Calu3 (cell line): ENCODE data around the gene SNX10. TPM values are rescaled to one million over a fixed set of nuclear protein-coding genes. Genes with fewer than 3 reads are reported as not detected.
A peak's percentile ranks its signal among the peaks of the same experiment; 100 is the strongest.
"Not testable (repeated sequence)": the region's sequence is repeated elsewhere in the genome, so short reads cannot be mapped to it uniquely, and the experiment has no call there.

ENCODE experiments used
- BruUV-seq: library from RNA; stranded (reverse); fragments of 400-500 nt; replicated peaks from 2 replicates; lab custom pipeline; 2021; lab: Mats Ljungman, UMichigan
- CTCF ChIA-PET: fragments of 300-600 bp; sonication (Branson Sonifier 250); formaldehyde crosslinking; loops from one replicate; lab custom pipeline; 2022; ENCODE audit warnings: antibody characterized with exemption; lab: Charles Lee
- DNase-seq: peaks from one replicate; pipeline ENCODE4 v3.0.0; 2022
- H3K27ac Mint-ChIP-seq: one replicate; pipeline ENCODE4 v1.8.0; 2022; ENCODE audit warnings: mixed read lengths; ENCODE audit not compliant: unreplicated experiment
- H3K27me3 Mint-ChIP-seq: one replicate; pipeline ENCODE4 v1.8.0; 2022; ENCODE audit warnings: mixed read lengths; ENCODE audit not compliant: unreplicated experiment
- H3K36me3 Mint-ChIP-seq: one replicate; pipeline ENCODE4 v1.8.0; 2022; ENCODE audit warnings: mild to moderate bottlenecking, moderate library complexity, mixed read lengths; ENCODE audit not compliant: insufficient read depth, unreplicated experiment
- H3K4me1 Mint-ChIP-seq: one replicate; pipeline ENCODE4 v1.8.0; 2022; ENCODE audit warnings: mild to moderate bottlenecking, low read depth, mixed read lengths; ENCODE audit not compliant: unreplicated experiment
- H3K4me3 Mint-ChIP-seq: one replicate; pipeline ENCODE4 v1.8.0; 2022; ENCODE audit warnings: mild to moderate bottlenecking, low read depth, moderate library complexity, mixed read lengths; ENCODE audit not compliant: unreplicated experiment
- H3K9me3 Mint-ChIP-seq: one replicate; pipeline ENCODE4 v1.8.0; 2022; ENCODE audit warnings: low read depth, mixed read lengths; ENCODE audit not compliant: unreplicated experiment
- CTCF ChIP-seq: fragments of 200-600 bp; IDR thresholded peaks from one replicate; pipeline ENCODE4 v1.8.0; 2022; ENCODE audit warnings: antibody characterized with exemption; ENCODE audit not compliant: unreplicated experiment
- intact Hi-C: fragments of 100-400 bp; cut with micrococcal nuclease; formaldehyde crosslinking; loops from one replicate; pipeline ENCODE4 v1.10.0; 2022; ENCODE audit not compliant: unreplicated experiment
- total RNA-seq: library from RNA; stranded (reverse); gene quantifications from 2 replicates; pipeline ENCODE4 v1.2.3, GENCODE V29; 2022

SNX10 gene
- total RNA-seq, 1 experiment from 2014 or later: 22.1 TPM

- no TSS peak for BruUV-seq
- Mint-ChIP-seq H3K27ac (no peak overlapping the region), H3K27me3 (no peaks in the 10 kb centered on the region), H3K36me3 (no peaks in the 10 kb centered on the region), H3K4me1 (no peaks in the 10 kb centered on the region), H3K9me3 (no peaks in the 10 kb centered on the region), H3K4me3 (no peak overlapping the region)
- no peak for TF ChIP-seq CTCF
- CTCF ChIA-PET: interaction anchor here (0.6 to 1.0 kb wide), 5 partner anchors 37 to 398 kb away, joined by 3 to 4 read pairs (median 4); no protein-coding TSS in a partner anchor
- intact Hi-C loops: no loop called here
- peak; percentile 30 for DNase-seq
Observed at GRCh38 chr7:26284477-26284876, 7.2 kb upstream of the SNX10 start.

GRCh38 chr7:26284995-26285632, 6.5 kb upstream of the SNX10 start:
- CTCF ChIA-PET: interaction anchor here (0.6 to 1.0 kb wide), 6 partner anchors 36 to 397 kb away, joined by 3 to 4 read pairs (median 4); no protein-coding TSS in a partner anchor
- TF ChIP-seq CTCF: no peak

GRCh38 chr7:26286157-26286556, 5.5 kb upstream of the SNX10 start:
- CTCF ChIA-PET: no interaction called here
- Mint-ChIP-seq H3K9me3 (no peaks in the 10 kb centered on the region), H3K4me1 (no peaks in the 10 kb centered on the region), H3K36me3 (no peaks in the 10 kb centered on the region), H3K4me3 (no peak overlapping the region), H3K27me3 (no peaks in the 10 kb centered on the region), H3K27ac (no peak overlapping the region)
- DNase-seq: no peak
- no TSS peak for BruUV-seq
- no peak for TF ChIP-seq CTCF
- intact Hi-C loops: loop anchor here (5.0 kb wide), 1 partner anchor 84 kb away; the partner anchor contains the start of genes CBX3 and HNRNPA2B1

More at GRCh38 chr7:26284995-26285632, 6.5 kb upstream of the SNX10 start:
- H3K4me1 Mint-ChIP-seq: no peaks in the 10 kb centered on the region
- intact Hi-C loops: loop anchor here (1.0 to 5.0 kb wide), 2 partner anchors 83 to 194 kb away; partner anchors contain the start of genes CBX3 and HNRNPA2B1
- H3K9me3 Mint-ChIP-seq: no peaks in the 10 kb centered on the region
- H3K27me3 Mint-ChIP-seq: no peaks in the 10 kb centered on the region
- no peaks in the 10 kb centered on the region for H3K36me3 Mint-ChIP-seq
- no peak overlapping the region for H3K4me3 Mint-ChIP-seq
- BruUV-seq: no TSS peak
- H3K27ac Mint-ChIP-seq: no peak overlapping the region
- DNase-seq: peak; percentile 18

GRCh38 chr7:26288126-26288525, 3.5 kb upstream of the SNX10 start:
- H3K9me3 Mint-ChIP-seq, BruUV-seq, DNase-seq, CTCF ChIA-PET, H3K4me3 Mint-ChIP-seq, H3K27ac Mint-ChIP-seq, H3K27me3 Mint-ChIP-seq: not testable (repeated sequence)
- intact Hi-C loops: loop anchor here (5.0 kb wide), 1 partner anchor 86 kb away; the partner anchor contains the start of genes CBX3 and HNRNPA2B1
- H3K36me3 Mint-ChIP-seq: peaks cover 20% of the 10 kb centered on the region
- H3K4me1 Mint-ChIP-seq: peaks cover 13% of the 10 kb centered on the region

GRCh38 chr7:26291251-26291650, 411 bp upstream of the SNX10 start:
- Mint-ChIP-seq H3K9me3 (no peaks in the 10 kb centered on the region), H3K27me3 (no peaks in the 10 kb centered on the region), H3K27ac (peak overlapping the region; percentile 19), H3K36me3 (peaks cover 21% of the 10 kb centered on the region), H3K4me1 (peaks cover 13% of the 10 kb centered on the region), H3K4me3 (peak overlapping the region; percentile 82)
- intact Hi-C loops: loop anchor here (1.0 kb wide), 1 partner anchor 74 kb away; no protein-coding TSS in a partner anchor
- CTCF ChIA-PET: interaction anchor here (0.6 to 1.4 kb wide), 3 partner anchors 74 to 891 kb away, joined by 3 to 7 read pairs (median 6); no protein-coding TSS in a partner anchor
- no peak for TF ChIP-seq CTCF
- BruUV-seq: no TSS peak
- no peak for DNase-seq
